Stromal cell of bone marrow (primary cell): Measurements from ENCODE around the gene ACTR3.
A peak's percentile ranks its signal among the peaks of the same experiment; 100 is the strongest.

ENCODE experiments used
- DNase-seq: peaks from one replicate; pipeline ENCODE4 v3.0.0-alpha.2; 2012; ENCODE audit warnings: low read depth

Gene ACTR3

DNA sequence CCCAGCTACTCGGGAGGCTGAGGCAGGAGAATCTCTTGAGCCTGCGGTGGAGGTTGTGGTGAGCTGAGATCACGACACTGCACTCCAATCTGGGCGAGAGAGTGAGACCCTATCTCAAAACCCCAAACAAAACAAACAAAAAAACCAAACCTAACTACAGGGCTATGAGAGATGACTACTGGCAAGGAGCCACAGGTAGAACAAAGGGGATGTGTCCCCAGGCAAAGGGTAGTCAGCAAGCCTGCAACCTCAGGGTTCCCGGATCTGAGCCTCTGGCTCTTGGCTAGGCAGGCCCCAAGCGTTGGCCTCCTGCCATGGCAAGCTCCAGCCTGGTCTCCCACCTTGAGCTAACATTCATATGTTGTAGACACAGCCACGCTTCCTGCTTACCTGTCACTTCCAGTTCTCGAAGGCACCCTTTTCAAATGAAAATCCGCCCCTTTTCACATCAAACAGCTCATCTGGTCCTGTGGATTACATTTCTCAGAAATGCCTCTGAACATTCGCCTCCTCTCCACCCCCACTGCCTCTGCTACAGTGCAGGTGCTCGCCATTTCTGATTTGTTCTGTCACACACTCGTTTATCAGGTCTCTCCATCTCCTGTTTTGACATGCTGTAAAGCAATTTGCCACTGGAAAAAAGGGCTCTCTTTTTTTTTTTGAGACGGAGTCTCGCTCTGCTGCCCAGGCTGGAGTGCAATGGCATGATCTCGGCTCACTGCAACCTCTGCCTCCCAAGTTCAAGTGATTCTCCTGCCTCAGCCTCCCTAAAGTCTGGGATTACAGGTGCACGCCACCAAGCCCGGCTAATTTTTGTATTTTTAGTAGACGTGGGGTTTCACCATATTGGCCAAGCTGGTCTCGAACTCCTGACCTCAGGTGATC, 13.1 kb upstream of the ACTR3 start:
- no peak for DNase-seq

DNA sequence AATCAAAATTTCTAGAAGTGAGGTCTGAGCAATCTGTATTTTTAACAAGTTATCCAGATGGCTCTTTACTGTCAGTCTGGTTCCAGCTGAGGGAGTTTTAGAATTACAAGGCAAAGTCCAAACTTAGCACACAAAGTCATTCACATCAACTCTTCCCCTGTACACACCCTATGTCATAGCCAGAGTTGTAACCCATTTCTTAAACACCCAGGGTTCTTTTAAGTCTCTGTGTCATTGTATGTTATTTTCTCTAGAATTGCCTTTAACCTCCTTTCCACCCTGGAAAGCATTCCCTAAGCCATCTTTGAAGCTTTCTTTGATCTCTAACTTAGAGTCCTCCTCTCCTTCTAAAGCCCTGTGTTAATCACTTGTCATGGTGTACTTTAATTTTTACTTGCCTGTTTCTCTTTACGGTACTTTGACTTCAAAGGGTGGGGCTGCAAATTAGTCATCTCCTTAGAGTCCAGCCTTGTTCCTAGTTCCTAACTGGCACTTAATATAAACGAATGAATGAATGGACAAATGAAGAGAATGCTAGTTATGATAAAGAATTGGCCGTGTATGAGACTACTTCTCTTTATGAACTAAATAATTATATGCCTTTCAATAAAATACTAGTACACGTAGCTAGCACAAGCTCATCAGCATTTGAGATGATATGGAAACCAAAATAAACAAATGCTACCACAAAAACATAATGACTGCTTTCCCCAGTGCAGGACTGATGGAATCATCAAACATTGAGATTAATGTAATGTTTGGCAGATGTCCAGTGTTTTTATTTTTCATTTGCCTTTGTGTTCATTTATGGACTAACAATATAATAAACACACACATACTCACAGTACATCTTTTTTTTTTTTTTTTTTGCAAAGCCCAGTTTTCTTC, 11.9 kb upstream of the ACTR3 start:
- DNase-seq: no peak

DNA sequence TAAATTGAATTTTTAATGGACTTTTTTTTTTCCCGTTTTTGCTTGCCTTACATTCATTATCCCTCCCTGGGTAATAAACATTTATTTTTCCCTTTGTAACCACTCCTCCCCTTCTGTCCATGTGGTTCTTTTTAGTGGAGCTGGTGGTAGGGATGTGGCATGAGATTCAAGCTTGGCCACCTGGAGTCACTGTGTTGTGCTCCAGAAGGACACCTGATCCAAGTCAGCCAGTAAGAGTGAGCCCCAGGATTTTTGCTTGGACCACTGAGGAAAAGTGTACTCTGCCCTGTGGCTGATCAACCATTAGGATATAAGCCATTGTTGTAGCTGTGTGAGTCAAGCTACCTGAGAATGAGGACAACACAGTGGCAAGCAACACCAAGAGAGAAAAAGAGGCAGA, 11.1 kb upstream of the ACTR3 start:
- no peak for DNase-seq

DNA sequence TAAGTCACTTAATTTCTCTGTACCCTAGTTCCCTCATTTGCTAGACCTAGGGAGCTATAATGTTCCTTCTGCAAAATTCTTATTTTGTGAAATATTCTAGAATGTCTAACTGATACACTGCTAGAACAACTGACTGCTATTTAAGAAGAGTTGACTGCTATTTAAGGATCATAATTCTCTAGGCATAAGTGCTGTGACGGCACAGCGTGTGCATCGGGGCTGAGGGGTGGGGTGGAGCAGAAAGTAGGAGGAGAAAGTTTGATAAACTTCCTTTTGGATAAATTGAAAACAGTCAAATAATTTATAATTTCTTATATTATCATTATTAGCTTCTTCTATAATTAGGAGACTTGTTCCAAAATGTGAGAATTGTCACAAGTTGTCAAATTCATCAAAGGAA, 10.4 kb upstream of the ACTR3 start:
- DNase-seq: no peak

DNA sequence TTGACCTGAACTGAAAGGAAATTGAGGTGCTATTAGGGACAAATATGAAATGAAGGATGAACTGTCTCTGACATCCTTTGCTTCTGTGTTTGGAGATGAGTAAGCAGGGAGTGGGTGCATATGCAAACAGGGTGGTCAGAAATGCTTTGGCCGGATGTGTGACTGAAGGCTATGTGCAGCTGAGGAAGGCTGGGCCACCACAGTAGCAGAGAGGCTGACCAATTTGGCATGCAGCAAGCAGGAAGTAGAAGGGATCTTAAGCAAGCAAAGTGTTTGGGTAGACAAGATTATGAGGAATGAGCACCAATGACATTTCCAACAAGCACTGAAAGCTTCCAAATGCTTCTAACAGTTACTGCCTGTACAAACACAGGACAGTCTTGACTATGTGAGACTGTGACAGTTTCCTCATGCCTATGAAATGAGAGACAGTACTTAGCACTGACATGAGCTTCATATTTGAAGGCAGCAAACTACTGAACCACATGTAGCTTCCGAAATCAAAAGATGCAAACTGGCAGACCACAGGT, 3.3 kb upstream of the ACTR3 start:
- DNase-seq: peak; percentile 70

DNA sequence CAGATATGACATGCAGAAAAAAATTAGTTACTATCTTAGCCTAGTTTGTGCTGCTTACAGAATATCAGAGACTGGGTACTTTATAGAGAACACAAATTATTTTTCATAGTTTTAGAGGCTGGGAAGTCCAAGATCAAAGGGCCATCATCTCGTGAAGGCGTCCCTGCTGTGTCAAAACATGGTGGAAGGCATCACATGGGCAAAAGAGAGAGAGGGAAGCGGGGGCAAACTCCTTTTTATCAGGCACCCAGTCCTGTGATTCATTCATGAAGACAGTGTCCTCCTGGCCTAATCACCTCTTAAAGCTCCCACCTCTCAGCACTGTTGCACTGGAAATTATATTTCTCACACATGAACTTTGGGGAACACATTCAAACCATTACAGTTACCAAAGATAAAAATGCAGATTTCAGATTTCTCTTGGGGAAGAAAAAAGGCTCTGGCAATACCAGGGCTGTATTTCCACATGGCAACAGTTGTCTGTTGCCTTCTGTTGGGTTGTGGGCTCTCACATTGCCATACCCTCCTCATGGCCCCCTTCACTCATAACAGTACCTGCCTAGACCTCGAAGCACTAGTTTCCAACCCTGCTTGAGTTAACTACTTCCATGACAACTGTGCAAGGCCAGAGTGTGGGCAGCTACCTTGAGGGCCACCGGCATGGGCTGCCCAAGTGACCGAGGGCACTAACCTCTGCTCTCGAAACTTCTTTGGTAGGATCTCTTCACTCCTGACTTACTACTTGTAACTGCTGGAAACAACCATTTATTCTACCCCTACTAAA, 2.7 kb upstream of the ACTR3 start:
- no peak for DNase-seq

DNA sequence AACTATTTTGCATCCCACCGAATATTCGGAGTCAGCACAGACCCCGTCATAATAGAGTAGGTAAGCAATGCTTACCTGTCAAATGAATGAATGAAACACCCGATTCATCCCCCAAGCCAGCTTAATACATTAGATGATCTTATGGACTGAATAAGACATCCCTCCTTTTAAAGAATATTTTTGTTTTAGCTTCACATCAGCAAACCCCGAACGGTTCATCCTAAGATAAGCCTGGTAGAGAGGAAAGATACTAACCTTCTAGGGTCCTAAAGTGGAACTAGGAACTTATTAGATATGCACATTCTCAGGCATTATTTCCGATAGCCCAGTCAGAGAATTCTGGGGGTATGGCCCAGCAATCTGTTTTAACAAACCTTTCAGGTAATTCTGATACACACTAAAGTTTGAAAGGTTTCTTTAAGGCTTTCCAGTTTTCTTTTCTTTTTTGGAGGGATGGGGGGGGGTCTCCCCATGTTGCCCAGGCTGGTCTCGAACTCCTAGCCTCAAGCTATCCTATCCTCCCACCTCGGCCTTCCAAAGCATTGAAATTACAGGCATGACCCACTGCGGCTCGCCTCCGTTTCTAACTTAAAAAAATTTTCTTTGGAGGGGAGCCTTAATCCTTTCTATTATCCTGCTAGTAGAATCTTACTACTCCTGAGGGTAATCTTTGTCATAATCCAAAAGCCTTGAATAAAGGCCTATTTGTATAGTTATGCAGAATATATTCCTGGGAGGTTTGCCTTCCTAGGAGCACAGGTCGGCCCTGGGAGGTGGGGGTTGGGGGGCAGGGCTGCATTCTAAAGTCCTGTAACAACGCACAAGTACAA, 1.0 kb upstream of the ACTR3 start:
- DNase-seq: no peak

DNA sequence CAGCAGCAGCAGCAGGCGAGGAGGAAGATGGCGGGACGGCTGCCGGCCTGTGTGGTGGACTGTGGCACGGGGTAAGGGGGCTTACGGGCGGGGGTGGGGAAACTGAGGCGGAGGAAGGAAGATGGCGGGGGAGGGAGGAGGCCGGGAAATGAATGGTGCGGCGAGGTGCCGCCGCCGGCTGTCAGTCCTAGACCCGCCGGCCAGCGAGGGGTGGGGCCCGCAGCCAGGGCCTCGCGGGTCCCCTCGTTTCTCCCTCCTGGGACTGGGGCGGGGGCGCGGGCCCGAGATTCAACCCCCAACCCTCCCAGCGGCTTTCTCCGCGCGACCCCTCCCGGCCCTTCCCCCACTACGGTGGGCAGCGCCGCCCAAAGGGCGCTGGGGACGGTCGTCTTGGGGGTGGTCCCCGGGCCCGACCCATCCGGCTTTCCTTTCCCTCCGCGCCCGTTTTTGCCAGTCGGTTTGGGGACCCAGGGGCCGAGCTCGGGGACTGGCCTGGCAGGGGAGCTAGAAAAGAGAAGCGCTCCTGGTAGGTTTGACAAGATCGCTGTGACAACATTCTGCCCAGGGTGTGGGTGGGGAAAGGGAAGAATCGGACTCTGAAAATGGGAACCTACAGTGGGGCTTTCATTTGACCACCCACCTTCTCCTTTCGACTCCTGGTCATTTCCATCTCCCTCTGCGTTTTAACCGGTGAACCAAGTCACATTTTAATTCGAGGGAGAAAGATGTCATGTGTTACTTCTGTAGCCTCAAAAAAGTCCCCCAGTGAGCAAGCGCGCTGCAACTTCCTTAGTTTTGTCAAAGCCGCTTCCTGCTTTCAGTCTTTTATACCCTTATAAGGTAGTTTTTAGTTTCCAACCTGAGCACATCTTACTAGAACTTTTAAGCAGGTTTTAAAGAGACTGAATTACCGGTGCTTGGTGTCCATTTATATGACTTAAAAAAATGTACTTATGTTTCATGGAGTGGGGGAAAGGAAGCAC, 655 bp downstream of the ACTR3 start:
- peak; percentile 67 for DNase-seq

DNA sequence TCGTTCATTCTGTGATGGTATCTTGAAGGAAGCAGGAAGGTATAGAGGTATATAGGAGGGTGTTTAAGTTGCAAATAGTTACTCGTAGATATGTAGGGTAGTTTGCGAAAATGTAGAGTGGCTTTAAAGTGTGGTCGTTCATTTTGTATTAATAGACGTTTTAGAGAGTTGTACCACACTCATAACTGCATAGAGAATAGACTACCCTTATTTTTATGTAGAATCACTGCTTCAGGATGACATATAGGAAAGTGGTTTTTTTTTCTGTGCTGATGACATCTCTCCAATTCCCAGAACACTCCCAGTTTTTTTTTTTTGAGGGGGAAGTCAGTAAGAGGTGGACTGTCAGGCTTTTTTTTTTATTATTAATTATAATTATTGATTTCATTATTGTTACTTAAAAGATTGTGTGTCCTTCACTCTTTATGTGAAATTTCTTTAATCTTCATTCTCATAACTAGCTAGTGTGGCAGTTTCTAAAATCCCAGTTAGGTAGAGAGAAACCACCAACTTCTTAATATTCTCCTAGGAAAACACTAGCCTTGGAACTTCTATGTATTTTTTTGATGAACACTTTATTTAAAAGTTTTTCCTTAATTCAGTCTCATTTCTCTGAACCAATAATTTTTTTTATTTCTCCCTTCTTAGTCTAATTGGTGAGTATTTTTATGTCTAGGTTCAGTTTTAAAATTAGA, 1.5 kb downstream of the ACTR3 start:
- DNase-seq: no peak

DNA sequence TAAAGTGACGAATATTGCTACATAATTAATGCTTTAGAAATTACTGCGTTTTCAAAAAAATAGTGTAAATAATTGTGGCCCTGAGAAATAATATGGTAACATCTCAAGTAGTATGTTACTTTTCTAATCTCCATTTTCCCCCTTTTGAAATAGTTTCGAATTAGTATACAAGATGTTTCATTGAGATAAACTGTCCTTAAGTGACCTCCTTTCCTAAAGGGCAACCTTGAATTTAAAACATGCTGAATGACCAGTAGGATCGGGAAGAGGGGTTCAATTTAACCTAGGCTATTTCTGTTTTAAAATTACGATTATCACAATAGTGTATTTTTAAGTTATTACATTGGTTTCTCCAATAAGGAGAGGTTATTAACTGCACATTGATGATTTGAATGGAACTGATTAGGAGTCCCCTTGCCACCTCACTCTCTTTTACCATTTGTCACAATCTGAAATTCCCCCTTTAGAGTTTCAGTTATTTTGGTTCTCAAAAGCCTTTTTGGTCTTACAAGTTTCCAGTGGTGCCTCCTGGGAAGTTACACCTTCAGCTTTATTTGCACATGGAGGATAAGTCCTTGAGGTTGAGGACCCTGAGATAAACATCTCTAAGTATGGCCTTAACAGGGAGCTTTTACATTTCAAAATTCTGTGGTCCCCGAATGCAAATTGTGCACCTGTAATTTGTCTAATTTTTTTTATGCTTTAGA, 2.3 kb downstream of the ACTR3 start:
- no peak for DNase-seq

DNA sequence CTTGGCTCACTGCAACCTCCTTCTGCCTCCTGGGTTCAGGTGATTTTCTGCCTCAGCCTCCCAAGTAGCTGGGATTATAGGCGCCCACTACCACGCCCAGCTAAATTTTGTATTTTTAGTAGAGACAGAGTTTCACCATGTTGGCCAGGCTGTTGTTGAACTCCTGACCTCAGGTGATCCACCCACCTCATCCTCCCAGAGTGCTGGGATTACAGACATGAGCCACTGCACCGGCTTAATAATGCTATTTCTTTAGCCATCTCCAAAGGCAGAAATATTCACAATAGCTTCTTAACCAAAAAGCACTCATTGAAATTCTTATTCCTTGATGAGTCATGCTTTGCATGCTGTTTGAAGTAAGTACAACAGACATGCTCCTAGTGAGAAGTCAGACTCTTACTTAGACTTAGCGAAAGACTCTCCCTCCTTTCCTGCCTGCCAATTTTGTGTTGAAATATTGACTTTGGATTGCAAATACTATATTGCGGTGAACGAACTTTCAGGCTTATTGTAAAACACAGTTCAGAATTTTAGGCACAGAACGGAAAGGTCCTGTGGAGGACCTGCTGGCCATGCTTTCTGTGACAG, 4.4 kb downstream of the ACTR3 start:
- peak; percentile 95 for DNase-seq

DNA sequence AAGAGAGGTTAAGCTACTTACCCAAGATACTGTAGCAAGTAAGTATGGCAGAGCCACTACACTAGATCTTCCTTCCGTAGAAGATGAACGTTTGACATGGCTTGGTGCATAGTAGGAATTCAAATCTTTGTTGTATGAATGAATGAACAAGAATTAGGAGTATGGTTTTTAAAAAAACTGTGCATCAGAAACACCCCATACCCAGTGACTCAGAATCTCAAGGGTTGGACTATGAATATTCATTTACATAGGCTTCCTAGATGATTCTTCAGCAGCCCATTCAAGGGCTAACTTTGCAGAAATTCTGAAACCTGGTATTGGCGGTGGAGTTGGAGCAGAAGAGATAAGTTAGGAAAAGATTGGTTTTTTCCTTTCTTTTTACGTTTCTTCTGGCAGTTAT, 5.4 kb downstream of the ACTR3 start:
- no peak for DNase-seq

DNA sequence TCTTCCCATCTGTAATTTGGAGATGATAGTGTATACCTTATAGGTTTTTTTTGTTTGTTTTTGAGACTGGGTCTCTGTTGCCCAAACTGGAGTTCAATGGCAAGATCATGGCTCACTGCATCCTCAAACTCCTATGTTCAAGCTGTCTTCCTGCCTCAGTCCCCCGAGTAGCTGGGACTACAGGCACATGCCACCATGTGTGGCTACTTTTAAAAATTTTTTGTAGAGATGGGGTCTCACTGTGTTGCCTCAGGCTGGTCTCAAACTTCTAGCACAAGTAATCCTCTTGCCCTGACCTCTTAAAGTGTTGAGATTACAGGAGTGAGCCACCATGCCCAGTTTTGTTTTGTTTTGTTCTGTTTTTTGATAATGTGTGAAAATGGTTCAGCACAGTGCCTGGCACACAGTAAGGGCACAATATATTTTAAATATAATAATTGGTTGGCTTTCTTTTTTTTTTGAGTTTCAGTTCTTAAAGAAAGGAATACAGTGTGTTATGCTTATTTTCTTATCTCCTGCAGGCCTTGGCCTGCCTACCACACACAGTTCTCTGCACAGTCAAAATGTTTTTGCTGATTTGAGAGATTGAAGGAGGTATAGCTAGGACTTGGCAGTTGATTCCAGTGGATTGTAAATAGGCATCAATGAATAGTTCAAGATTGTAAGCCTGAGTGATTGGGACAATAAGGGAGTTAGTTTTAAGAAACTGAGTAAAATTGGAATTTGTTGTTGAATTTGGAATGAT, 6.1 kb downstream of the ACTR3 start:
- DNase-seq: no peak

DNA sequence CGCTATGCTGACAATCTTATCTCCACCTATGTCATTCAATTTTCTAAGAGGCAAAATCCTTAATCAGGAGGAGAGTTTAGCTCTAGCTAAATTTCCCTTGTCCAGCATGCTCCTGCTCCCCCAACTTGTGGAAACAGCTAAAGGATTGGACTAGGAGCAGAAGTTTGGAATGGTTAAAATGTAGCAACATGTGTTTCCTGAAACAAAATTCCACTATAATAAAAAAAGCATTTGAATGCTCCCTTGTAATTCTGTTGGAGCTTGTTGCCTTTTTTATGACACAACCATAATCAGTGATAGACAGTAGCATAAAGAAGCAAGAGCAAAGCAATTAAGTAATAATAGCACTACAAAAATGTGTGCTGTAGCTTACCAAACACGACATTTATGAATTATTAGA, 6.9 kb downstream of the ACTR3 start:
- no peak for DNase-seq

DNA sequence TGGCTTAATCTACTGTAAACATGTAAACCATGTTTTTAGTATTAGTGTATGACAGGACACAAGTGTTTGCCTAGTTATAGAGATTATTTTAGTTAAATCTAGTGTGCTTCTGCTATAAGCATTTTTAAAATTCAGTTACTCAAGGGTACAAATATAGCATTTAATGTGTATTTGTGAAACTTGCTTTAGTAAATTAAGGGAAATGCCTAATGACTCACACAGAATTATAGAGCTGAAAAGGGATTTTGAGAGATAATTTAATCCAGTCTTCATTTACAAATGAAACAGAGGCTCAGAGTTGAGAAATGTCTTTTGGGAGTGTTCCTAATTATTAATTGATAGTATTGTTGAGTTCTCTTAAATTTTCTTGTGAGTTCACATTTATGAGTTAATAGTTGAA, 8.2 kb downstream of the ACTR3 start:
- DNase-seq: no peak

DNA sequence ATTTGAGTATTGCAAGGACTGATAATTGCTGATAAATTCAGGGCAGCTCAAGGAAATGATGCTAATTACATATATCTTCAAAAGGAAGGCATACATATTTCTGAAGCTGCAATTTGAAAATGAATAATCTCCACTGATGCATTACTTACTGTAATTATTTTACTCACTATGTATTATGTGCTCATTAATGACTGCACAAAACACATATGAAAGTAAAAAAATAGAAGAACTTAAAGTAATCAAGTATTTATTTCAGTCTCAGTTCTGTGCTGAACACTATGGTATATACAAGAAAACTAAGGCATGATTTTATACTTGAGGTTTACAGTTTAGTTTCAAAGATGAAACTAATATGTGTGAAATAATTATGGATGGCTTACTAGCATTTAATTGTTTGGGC, 9.3 kb downstream of the ACTR3 start:
- DNase-seq: no peak

DNA sequence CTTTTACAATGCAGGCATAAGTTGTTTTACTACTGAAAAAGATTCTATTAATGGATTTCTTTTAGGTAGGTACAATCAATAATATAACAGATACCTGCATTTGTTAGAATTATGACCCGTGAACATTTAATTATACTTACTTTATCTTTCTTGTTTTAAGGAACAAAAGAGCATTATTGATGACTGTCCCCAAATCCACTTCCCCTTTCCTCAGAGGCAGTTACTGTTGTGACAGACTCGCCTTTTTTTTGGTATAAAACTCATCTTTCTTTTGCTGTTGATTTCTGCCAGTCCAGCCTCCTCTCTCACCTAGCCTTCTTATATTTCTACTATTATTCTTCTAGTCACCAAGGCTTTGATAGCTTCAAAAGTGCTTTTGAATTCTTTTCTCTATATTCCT, 12.1 kb downstream of the ACTR3 start:
- no peak for DNase-seq

DNA sequence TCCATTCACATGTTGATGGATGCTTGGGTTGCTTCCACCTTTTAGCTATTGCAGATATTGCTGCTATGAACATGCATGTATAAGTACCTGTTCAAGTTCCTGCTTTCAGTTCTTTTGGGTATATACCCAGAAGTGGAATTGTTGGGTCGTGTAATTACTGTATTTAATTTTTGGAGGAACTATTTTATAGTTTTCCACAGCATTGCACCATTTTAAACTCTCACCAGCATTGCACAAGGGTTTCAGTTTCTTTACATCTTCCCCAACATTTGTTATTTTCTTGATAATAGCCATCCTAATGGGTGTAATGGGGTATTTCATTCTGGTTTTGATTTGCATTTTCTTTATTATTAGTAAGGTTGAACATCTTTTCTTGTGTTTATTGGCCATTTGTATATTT, 16.0 kb downstream of the ACTR3 start:
- no peak for DNase-seq
